CD14-positive monocyte (primary cell): ENCODE data around the gene SLC7A5. TPM values are rescaled to one million over a fixed set of nuclear protein-coding genes. Genes with fewer than 3 reads are reported as not detected.

Experiments used
- DNase-seq, 3 donors: peaks; one replicate each; pipeline ENCODE4 v3.0.0-alpha.2; 2011 to 2022
- H2AFZ ChIP-seq: 2 replicates; pipeline ENCODE4 v1.6.0; 2012; ENCODE audit warnings: mild to moderate bottlenecking, low read depth, low read length, inconsistent platforms; ENCODE audit not compliant: insufficient read depth, poor library complexity, severe bottlenecking
- H3K27ac ChIP-seq, 2 donors: 1 replicate in 1 of 2; 2 replicates in 1 of 2; pipeline ENCODE4 v1.5.1; 2012 to 2013; ENCODE audit warnings: low read length in 2 of 2, control low read depth in 1 of 2, inconsistent platforms in 1 of 2, low read depth in 1 of 2, mild to moderate bottlenecking in 1 of 2
- H3K27me3 ChIP-seq, 2 donors: one replicate each; pipeline versions ENCODE4 v1.6.0 to v1.6.1; 2011 to 2013; ENCODE audit warnings: low read length in 2 of 2; ENCODE audit not compliant: control insufficient read depth in 2 of 2, insufficient read depth in 2 of 2
- H3K36me3 ChIP-seq, 2 donors: replicated peaks in 1 of 2; 1 replicate in 1 of 2; 2 replicates in 1 of 2; pipeline versions ENCODE4 v1.5.1 to v1.6.1; 2012 to 2013; ENCODE audit warnings: low read length in 2 of 2, control low read depth in 1 of 2, inconsistent platforms in 1 of 2, mild to moderate bottlenecking in 1 of 2; ENCODE audit not compliant: insufficient read depth in 2 of 2, control insufficient read depth in 1 of 2
- H3K4me1 ChIP-seq, 2 donors: 1 replicate in 1 of 2; 2 replicates in 1 of 2; pipeline versions ENCODE4 v1.5.1 to v1.6.1; 2012 to 2013; ENCODE audit warnings: low read length in 2 of 2, control low read depth in 1 of 2, inconsistent platforms in 1 of 2, mild to moderate bottlenecking in 1 of 2, moderate library complexity in 1 of 2; ENCODE audit not compliant: insufficient read depth in 2 of 2, control insufficient read depth in 1 of 2
- H3K4me2 ChIP-seq: replicated peaks from 2 replicates; pipeline ENCODE3; 2012; ENCODE audit warnings: low read length, moderate library complexity, mild to moderate bottlenecking; ENCODE audit not compliant: poor library complexity, severe bottlenecking; ENCODE audit errors: extremely low read depth
- H3K4me3 ChIP-seq, 3 experiments: fragments of 200-600 bp in 1 of 3; sonication (generic) in 1 of 3; replicated peaks in 1 of 3; 1 replicate in 2 of 3; 2 replicates in 1 of 3; pipeline ENCODE4 v1.5.1; 2011 to 2013; ENCODE audit warnings: low read length in 3 of 3, mild to moderate bottlenecking in 3 of 3, control low read depth in 2 of 3, low read depth in 2 of 3, inconsistent platforms in 1 of 3, moderate library complexity in 1 of 3
- H3K79me2 ChIP-seq: 2 replicates; pipeline ENCODE4 v1.6.0; 2012; ENCODE audit warnings: mild to moderate bottlenecking, control low read depth, inconsistent platforms, low read length, moderate library complexity; ENCODE audit not compliant: insufficient read depth
- H3K9ac ChIP-seq: 2 replicates; pipeline ENCODE4 v1.6.0; 2017; ENCODE audit warnings: low read length, mild to moderate bottlenecking; ENCODE audit not compliant: insufficient read depth, poor library complexity, severe bottlenecking
- H3K9me3 ChIP-seq, 2 donors: replicated peaks in 1 of 2; 1 replicate in 1 of 2; 2 replicates in 1 of 2; pipeline versions ENCODE4 v1.5.1 to v1.6.1; 2012 to 2013; ENCODE audit warnings: low read length in 2 of 2, control low read depth in 1 of 2; ENCODE audit not compliant: control insufficient read depth in 1 of 2, insufficient read depth in 1 of 2
- H4K20me1 ChIP-seq: 2 replicates; pipeline ENCODE4 v1.6.0; 2012; ENCODE audit warnings: mild to moderate bottlenecking, low read length, control low read depth, moderate library complexity; ENCODE audit not compliant: insufficient read depth
- H3K27ac Mint-ChIP-seq, 7 donors: one replicate each; pipeline ENCODE4 v1.8.0; 2020; ENCODE audit warnings: mild to moderate bottlenecking in 7 of 7, mixed read lengths in 7 of 7, moderate library complexity in 6 of 7, inconsistent platforms in 2 of 7
- H3K27me3 Mint-ChIP-seq, 3 donors: one replicate each; pipeline ENCODE4 v1.8.0; 2021 to 2022; ENCODE audit warnings: low read depth in 3 of 3, mild to moderate bottlenecking in 3 of 3, mixed read lengths in 3 of 3, moderate library complexity in 3 of 3, inconsistent platforms in 1 of 3
- H3K36me3 Mint-ChIP-seq, 2 donors: one replicate each; pipeline ENCODE4 v1.8.0; 2020; ENCODE audit warnings: mixed read lengths in 2 of 2, inconsistent platforms in 1 of 2, mild to moderate bottlenecking in 1 of 2
- H3K4me1 Mint-ChIP-seq: one replicate; pipeline ENCODE4 v1.8.0; 2020; ENCODE audit warnings: mild to moderate bottlenecking, mixed read lengths
- H3K4me3 Mint-ChIP-seq, 2 donors: one replicate each; pipeline ENCODE4 v1.8.0; 2020; ENCODE audit warnings: mild to moderate bottlenecking in 2 of 2, mixed read lengths in 2 of 2, moderate library complexity in 1 of 2
- H3K9me3 Mint-ChIP-seq, 7 donors: one replicate each; pipeline ENCODE4 v1.8.0; 2020 to 2022; ENCODE audit warnings: mixed read lengths in 7 of 7, mild to moderate bottlenecking in 6 of 7, moderate library complexity in 6 of 7, inconsistent platforms in 2 of 7
- CTCF ChIP-seq: fragments of 200-600 bp; IDR thresholded peaks from one replicate; pipeline ENCODE4 v1.8.0; 2022; ENCODE audit warnings: antibody characterized with exemption, mild to moderate bottlenecking
- WGBS: methylation state at CpG from one replicate; pipeline ENCODE4 v1.1.5; 2013; ENCODE audit warnings: missing lambda C conversion rate; ENCODE audit not compliant: insufficient coverage; 5-methylcytosine and 5-hydroxymethylcytosine counted together
- intact Hi-C, 2 donors: fragments of 100-400 bp; cut with micrococcal nuclease; formaldehyde crosslinking; loops; one replicate each; pipeline versions ENCODE4 v1.15.0 to v1.15.1; 2023
- polyA plus RNA-seq, 3 donors: library from polyadenylated mRNA; depleted of rRNA in 1 of 3; unstranded in 2 of 3; stranded (reverse) in 1 of 3; fragments of 300-500 nt in 2 of 3; fragments of >200 nt in 1 of 3; fragmentation: Illumina TruSeq in 2 of 3; gene quantifications; 1 replicate in 2 of 3; 2 replicates in 1 of 3; pipeline ENCODE4 v1.2.3, GENCODE V29; 2012 to 2021

SLC7A5 gene
- polyA plus RNA-seq, 3 donors = 0.40 to 5.8 (median 1.1) TPM

- Histone ChIP-seq H3K36me3 (no peaks in the 10 kb centered on the region), H3K79me2 (no peaks in the 10 kb centered on the region), H4K20me1 (no peaks in the 10 kb centered on the region), H3K9me3 (peaks cover 28 to 35% of the 10 kb centered on the region in 2 donors), H3K4me3 (no peak overlapping the region), H3K9ac (no peak overlapping the region), H3K4me2 (no peak overlapping the region), H3K27me3 (no peaks in the 10 kb centered on the region), H3K27ac (no peak overlapping the region), H3K4me1 (peaks cover 10 to 14% of the 10 kb centered on the region in 2 donors), H2AFZ (no peak overlapping the region)
- no peak overlapping the region for H3K4me3 Mint-ChIP-seq
- no peak for DNase-seq
- intact Hi-C loops = no loop called here
- peaks cover 2 to 12% of the 10 kb centered on the region in 2 donors for H3K36me3 Mint-ChIP-seq
- peaks cover 0 to 6% (median 4%) of the 10 kb centered on the region in 3 donors for H3K27me3 Mint-ChIP-seq
- peaks cover 25 to 36% (median 30%) of the 10 kb centered on the region in 7 donors for H3K9me3 Mint-ChIP-seq
- peaks cover 18% of the 10 kb centered on the region for H3K4me1 Mint-ChIP-seq
- TF ChIP-seq CTCF = no peak
- WGBS = 99% methylated on average over 12 of the region's 15 CpGs
- no peak overlapping the region for H3K27ac Mint-ChIP-seq
Observed at GRCh38 chr16:87819282-87819681, 50.0 kb downstream of the SLC7A5 start.

- Histone ChIP-seq H3K79me2 (no peaks in the 10 kb centered on the region), H3K4me1 (peaks cover 10 to 14% of the 10 kb centered on the region in 2 donors), H3K4me3 (no peak overlapping the region), H3K36me3 (no peaks in the 10 kb centered on the region), H3K27ac (no peak overlapping the region), H3K9me3 (peaks cover 28 to 35% of the 10 kb centered on the region in 2 donors), H3K27me3 (no peaks in the 10 kb centered on the region), H2AFZ (no peak overlapping the region), H3K4me2 (no peak overlapping the region), H4K20me1 (no peaks in the 10 kb centered on the region), H3K9ac (no peak overlapping the region)
- DNase-seq = no peak
- WGBS = 90% methylated on average over 15 of the region's 16 CpGs
- H3K27ac Mint-ChIP-seq = no peak overlapping the region
- peaks cover 0 to 4% (median 3%) of the 10 kb centered on the region in 3 donors for H3K27me3 Mint-ChIP-seq
- H3K4me3 Mint-ChIP-seq = peak overlapping the region in 1 of 2 donors; percentile 14
- intact Hi-C loops = no loop called here
- peaks cover 25 to 36% (median 30%) of the 10 kb centered on the region in 7 donors for H3K9me3 Mint-ChIP-seq
- H3K36me3 Mint-ChIP-seq = peaks cover 2 to 12% of the 10 kb centered on the region in 2 donors
- peaks cover 18% of the 10 kb centered on the region for H3K4me1 Mint-ChIP-seq
- TF ChIP-seq CTCF = no peak
Observed at GRCh38 chr16:87818533-87819161, 50.7 kb downstream of the SLC7A5 start.
